NCI-H345 (cell line): ENCODE results near the gene ALS2CL.
"Not testable (repeated sequence)": the region's sequence is repeated elsewhere in the genome, so short reads cannot be mapped to it uniquely, and the experiment has no call there.

Experiments used
- DNase-seq: peaks from one replicate; lab custom pipeline; 2025; lab: John Stamatoyannopoulos, UW

ALS2CL gene

DNA sequence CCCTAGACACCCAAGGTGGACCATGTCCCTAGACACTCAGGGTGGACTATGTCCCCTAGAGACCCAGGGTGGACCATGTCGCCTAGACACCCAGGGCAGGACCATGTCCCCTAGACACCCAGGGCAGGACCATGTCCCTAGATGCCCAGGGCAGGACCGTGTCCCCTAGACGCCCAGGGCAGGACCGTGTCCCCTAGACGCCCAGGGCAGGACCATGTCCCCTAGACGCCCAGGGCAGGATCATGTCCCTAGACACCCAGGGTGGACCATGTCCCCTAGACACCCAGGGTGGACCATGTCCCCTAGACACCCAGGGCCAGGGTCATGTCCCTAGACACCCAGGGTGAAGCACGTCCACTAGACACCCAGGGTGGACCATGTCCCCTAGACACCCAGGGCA, 10.9 kb upstream of the ALS2CL start:
- DNase-seq, result not testable (repeated sequence)

DNA sequence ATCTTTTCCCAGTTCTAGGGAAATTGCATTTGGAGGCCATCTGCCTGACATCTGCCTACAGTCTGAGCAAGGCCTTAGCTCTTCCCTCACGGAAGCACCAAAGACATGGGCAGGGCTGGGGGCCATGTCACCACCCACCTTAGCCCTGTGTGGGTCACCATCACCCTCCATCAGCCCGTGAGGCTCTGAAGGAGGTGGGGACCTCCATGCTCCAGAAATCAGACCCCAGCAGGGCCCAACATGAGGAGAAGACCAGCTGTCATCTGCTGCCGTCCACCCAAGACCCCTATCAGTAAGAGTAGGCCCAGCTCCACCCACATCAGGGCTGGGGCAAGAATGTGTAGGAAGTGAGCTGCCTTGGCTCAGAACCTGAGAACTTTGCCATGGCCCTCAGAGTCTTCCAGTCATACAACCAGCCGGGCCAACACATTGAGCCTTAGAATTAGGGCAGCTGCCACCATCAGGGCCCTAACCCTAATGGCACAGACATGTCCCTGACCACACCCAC, 9.6 kb upstream of the ALS2CL start:
- no peak for DNase-seq

DNA sequence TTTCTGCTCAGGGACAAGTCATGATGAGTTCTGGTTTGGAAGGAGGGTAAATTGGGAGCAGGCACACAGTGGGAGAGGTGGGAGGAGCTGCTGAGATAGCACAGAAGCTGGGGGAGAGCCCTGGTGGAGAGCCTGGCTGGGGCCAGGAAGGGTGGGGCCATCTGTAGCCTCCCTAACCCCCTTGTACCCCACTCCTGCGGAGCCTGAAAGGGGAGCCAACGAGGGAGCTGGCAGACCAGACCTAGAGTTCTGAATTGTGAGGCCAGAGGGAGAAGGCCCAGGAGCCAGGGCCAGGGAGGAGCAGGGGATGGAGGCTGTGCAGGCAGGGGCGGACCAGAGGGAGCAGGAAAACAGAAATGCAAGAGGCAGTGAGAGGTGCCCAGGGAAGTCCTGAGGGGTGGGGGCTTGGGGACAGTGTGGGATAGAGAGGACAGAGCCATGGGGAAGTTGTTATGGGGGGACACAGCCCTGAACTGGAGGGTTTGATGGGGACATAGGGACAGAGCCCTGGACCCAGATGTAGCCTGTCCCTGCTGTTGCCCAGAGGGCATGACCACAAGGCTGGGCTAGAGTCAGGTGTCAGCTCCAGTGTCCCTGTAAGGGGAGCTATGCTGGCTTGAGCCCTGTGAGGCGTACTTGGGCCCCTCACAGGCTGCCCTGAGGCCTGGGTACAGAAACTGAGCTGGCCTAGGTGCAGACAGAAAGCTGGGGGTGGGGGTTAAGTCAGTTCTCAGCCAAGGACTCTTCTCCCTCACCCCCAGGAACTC, 8.9 kb upstream of the ALS2CL start:
- DNase-seq, result no peak

DNA sequence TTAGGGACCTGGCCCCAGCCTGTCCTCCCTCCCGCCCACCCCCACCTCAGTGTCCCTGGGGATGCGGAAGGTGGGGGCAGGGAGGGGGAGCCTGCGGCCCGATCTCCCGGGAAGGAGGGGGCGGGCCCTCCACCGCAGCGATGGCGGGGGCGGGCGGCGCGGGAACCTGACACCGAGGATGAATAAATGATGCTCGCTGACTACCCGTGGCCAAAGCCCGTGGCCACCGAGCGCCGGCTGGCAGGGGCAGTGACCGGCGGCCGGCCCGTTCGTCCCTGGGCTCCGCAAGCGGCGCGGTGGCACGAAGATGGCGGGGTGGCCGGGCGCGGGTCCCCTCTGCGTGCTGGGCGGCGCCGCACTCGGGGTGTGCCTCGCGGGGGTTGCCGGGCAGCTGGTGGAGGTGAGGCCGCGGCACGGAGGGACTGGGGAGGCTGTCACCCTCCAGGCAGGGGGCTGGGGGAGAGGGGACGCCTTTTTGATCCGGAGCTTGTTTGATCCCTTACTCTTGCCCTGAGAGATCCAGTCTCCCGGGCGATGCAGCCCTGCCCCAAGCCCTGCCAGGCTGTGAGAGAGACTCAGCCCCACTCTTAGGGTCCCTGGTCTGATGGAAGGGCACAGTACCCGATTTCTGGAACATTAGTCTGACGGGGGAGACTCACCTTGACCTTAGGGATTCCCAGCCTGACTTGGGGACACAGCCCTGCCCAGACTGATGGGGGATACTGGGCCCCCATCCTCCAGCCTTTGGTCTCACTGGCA, 7.9 kb upstream of the ALS2CL start, which contains the start of gene TMIE:
TSS of gene TMIE (plus strand) at position 212 of the 759 bp plus-strand sequence. CDS start at position 308, 96 bp downstream.
- peak; percentile 39 for DNase-seq

DNA sequence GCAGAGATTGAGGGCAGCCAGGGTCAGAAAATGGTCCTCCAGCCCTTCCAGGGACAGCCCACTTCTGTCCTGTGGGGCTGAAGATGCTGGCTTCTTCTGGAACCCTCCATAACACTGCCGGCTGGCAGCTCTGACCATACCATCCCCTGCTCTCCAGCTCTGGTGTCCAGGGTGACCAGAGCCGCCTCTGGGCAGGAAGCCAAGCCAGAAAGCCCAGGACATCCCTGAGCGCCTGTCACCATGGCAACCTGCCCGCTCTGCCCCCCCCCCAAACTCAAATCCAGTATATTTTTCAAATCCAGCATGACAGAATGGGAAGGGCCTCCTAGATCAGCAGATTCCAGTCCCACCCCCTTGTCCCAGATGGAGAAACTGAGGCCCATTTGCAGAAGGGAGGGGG, 7.3 kb upstream of the ALS2CL start:
- peak; percentile 39 for DNase-seq

DNA sequence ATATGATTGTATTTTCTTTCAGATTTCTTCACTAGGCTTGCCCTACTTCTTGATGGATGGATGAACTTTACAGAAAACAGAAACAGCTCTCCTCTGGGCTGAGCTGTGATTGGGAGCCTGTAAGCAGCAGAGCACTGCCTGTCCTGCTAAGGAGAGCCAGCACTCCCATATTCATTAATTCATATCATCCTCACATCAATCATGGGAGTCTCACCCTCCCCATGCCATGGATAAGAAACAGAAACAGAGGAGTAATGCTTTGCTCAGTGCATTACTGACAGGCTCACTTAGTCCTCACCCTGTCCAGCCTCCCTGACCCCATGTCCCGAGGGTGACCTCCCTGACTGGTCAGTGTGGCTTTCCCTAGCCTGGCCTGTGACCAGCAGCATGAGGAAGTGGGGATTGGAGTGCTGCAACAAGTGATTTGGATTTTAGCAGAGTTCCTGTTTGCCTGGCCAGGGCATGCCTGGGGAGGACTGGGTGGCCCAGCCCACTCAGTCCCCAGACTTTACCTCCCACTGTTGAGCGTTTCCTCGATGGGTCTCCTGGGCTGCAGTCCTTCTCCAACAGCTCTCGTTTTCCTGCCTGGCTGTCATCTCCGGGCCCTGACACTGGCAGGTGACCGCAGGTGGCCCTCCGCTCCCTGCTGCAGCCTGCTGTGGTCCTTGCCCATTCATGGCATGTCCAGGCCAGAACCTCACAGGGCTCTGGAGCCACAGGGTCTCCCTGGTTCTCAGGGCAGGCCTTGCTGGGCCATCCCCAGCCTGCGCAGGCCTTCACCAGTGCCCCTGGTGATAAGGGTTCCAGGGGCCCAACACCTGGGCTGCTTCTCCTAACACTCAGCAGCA, 6.4 kb upstream of the ALS2CL start:
- no peak for DNase-seq

DNA sequence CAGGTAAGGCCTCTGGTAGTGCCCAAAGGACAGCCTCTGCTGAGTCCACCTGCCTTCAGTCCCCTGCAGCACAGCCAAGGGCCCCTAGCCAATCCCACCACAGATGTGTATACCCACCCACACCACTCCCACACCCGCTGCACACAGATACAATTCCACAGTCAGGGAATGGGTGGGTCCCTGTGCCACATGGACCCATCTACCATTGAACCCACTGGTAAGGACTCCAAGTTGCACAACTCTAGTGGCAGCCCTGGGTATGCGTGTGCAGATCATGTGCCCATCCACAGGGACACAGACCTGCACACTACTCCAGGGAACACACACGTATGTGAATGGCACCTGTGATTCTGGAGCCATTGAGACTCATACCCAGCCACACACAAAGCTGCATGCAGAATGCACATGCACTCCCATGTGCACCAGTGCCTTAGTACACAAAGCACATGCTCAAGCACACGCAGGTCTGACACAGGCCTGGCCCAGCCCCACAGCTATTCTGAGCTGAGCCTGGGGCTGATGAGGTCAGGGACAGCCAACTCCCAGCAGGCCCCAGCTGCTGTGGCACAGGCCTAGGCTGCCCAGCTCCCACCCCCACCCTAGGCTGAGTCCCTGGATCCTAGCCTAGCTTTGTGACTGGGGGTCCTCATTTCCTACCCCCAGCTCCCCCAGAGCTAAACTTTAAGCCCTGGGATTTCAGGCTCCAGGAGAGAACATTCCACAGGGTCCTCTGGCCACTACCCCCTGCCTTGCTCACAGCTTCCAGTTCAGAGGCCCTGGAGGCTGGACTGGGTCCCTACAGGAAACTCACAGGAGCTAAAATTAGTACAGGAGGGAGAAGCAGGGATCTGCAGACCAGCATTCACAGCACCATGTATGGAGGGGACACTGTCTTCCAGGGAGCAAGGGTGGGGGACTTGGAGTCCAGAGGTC, 2.7 kb upstream of the ALS2CL start:
- DNase-seq, result no peak

DNA sequence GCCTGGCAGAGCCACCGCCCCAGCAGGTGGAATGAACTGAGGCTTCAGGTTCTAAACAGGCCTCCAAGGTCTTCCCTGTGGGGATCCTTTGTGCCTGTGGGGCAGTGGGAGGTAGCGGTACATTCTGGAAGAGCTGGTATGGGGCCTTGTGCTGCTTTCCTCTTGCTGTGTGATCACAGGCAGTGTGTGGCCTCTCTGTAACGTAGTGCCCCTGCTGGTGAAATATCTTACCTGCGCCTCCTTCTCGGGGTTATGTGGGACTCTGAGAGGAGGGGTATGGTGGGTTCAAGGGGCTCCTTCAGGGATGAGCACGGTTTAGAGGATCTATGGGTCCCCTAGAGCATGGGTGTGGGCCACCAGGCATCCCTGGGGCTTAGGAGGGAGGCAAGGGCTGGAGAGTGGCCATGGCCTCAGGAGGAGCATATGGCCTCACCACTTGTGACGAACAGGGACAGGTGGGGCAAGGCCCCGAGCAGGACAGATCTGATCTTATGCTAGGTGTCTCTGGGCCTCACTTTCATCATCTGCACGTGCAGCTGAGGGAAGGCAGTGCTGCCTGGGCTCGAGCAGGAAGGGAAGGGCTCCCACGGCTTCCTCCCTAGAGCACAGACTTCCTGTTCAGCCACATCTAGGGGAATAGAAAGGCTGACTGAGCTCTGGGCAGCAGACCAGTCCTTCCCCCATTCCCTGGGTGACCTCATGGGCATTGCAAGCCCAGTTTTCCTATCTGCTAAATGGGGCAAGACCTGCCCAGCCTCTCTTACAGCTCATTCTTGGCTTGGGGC, 1.9 kb upstream of the ALS2CL start:
- DNase-seq, result peak; percentile 3

DNA sequence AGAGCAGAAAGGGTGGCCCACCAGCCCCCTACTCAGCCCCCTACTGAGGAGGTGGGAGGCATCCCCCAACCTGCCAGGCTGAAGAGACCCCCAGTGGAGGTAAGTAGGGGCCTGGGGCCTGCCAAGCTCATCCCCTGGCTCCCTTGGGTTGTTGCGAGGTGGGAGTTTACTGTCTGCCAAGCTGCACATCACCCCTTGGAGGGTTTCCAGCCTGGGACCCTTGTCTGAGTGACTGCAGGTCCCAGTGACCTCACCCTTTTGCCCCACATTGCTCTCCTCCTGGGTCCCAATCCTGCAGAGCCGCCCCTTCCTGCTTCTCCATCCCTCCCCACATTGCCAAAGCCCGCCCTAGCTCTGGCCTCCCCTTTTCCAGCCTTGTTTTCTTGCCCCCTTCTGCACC, 1.0 kb upstream of the ALS2CL start:
- no peak for DNase-seq

DNA sequence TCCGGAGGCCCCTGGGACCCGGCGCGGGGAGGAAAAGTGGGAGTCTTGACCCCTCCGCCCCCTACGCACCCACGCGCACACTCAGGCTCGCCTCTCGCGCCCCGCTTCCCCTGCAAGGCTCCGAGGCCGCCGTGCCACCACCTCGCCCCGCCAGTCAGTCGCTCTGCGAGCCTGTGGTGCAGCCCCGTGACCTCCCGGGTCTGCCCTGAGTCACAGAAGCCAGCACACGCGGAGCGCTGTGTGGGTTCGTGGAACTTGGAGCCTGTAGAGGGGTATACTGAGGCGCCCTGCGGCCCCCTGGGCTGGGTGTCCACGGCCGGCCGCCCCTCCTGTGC, 380 bp upstream of the ALS2CL start:
- no peak for DNase-seq

DNA sequence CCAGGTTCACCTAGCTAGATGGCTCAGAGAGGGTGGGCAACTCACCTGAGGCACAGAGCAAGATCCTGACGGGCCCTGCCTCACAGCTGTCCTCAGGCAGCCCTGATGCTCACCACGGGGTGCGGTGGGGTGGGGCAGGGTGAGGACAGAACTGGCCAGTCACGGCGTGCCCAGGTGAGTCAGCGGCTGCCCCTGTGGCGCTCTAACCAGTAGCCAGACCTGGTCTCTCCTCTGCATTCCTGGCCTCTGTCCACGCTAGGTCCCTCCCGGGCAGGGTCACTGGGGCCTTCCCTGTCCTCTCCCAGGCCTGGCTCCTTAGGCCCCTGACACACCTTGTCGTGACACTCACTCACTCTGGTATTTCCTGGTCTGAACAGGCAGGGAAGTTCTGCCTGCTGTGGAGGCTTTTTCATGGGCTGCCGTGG, 901 bp downstream of the ALS2CL start:
- DNase-seq, result no peak

DNA sequence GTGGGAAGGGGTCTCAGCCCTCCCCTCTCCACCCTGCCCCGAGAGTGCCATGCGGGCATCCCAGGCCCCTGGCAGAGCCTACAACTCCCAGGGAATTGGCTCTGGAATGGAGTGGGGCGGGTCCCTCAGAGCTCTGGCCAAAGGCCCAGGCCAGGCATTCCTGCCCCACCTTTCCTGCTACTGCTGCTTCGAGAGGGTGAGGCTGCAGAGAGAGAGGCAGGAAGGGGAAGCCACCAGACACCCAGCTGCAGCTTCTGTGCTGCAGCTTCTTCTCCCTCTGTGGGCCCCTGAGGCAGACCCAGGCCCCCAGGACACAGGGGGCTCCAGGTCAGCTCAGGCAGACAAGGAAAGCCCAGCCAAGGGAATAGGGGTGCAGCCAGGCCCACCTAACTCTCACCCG, 2.7 kb downstream of the ALS2CL start:
- DNase-seq, result no peak

DNA sequence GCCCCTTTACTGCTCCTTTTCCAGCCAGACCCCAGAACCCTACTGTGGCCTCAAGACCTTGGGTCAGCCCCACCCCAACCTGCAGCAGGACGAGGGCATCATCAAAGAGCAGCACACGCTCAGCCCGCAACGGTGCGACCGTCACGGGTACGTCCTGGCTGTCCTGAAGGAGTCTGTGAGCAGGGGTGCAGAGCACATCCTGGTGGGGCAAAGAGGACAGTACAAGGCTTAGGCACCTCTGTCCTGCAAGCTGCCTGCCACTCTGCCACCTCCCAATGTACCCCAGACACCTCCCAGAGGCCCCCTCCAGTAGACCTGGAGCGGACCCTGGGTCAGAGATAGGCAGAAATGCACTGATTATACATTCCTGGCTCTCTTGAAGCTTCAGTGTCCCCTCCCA, 8.0 kb downstream of the ALS2CL start:
- no peak for DNase-seq

DNA sequence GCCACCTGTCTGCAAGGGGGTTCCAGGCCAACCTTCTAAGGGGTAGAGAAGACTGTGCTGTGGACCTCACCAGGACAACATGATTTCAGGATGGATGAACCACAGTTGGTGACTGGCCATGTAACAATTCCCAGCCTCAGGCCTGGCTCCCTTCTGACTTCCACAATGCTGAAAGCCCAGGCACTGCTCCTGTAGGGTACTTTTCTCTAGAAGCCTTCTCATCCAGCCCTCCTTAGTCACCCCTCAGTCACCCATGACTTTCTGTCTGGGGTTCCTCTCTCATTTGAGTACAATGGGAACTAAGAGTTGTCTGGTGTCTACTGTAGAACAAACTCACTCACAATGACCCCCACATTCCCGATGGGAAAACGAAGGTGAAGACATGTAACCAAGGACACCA, 8.6 kb downstream of the ALS2CL start:
- DNase-seq, result no peak

DNA sequence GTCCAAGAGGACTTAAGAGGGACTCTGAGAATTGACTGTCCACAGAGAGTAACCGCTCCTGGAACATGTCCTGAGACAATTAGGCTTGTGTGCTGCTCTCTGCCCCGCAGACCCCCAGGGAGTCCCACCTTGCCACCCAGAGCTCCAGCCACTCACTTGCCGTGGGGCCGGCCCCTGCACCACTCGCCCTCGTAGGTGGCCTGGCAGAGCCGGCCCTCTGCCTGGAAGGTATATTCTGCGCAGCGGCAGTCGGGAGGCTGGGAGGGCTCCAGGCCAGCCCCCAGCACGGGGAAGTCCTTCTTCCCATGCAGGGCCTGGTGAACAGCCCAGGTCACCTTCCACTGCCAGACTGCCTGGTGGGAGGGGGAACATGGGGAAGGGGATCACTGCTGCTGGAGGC, 10.5 kb downstream of the ALS2CL start:
- no peak for DNase-seq

DNA sequence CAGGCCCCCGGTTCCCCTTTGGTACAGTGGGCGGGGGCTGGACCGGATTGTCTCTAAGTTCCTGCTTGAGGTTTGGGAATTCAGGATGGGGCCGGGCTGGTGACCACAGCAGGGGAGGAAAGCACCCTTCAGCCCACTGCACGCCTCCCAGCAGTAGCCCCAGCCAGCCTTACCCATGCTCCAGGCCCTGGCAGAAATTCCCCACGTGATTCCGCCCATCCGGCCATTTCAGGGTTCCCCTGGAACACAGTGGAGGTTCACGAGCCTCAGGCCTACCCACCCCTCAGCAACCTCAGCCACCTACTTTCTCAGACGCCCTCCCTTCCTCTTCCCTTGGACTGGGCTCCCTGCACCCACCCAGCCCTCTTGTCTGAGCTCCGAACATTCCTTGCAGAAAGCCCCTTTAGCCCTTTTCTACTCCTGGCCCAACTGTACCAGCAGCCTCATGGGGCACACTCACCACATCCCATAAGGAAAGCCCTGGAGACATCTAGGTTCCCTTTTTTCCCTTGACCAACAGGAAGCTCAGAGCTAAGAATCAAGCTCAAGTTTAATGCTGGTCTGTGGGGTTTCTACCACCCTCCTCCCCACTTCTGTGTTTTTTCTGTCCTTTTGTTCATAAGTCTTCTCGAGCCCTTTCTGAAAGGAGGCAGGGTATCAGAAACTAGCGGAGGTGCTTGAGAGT, 11.5 kb downstream of the ALS2CL start:
- DNase-seq, result no peak

DNA sequence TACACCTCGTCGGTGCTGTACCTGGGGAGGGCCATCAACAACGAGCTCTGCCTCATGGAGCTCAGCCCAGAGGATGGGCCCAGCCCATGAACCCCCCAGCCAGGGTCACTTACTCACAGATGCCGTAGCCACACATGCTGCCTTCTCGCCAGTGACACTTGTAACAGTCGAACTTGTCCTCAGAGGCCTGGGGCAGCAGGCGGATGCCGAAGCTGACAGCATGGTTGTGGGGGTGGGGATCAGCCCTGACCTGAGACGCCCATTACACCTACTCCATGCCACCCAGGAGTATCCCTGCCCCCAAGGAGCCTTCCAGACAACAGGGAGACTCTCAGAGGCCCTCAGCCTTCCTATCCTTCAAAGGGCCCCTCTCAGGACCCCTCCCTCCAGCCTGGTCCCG, 12.1 kb downstream of the ALS2CL start:
- DNase-seq, result no peak

DNA sequence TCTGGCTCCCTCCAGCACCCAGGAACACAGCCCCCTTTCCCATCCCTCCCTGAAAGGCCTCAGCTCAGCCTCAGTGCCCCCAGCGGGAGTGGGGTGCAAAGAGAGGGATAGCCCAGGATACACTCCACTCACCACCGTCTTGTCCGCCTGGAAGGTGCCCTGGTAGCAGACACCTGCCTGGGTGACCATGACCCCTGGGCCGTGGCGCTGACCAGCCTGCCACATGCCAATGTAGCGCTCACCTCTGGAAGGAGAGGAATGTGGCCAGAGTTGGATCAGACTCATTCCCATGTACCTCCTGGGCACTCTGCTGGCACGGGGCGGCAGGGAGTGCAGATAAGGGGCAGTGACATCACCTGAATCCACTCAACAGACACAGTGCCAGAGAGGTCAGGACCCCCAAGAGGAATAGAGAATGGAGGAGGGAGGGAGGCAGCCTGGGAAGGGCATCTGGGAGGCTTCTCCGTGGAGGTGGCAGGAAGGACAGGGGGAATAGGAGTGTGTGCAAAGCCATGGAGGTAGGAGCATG, 13.1 kb downstream of the ALS2CL start:
- no peak for DNase-seq

DNA sequence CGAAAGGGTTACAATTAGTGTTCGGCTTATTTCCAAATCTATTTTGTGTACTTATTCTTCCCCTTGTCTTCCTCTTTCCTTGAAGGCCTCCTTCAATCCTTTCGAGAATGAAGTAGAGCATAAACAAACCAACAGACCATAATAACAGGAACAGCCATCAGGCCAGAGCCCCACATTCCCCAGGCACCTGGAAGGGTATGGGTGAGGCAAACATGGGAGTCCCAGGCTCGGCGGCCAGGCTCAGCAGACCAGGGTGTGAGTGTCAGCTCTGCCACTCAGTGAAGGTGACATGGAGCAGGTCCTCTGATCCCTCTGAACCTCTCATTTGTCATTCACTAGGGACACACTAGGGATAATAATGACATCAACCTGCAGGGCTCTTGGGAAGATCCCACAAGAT, 13.8 kb downstream of the ALS2CL start:
- no peak for DNase-seq

DNA sequence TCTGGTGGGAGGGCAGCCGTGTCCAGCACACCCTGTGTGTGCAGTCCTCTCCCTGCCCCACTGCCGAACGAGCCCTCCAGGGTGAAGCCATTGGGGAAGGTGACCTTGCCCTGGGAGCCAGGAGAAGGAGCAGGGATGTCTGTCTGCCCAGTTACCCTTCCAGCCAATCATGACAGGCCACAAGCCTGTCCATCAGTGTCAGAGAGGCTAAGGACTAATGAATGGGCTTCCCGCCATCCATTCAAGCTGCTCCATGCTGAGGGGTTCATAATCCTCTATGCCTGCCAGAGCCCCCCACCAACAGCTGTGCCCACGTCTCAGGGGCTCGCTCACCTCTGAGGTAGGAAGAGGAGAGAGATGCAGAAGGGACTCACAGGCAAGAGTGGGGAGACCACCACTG, 15.2 kb downstream of the ALS2CL start:
- no peak for DNase-seq
